ENCODE data around the gene CFAP46. TPM values are rescaled to one million over a fixed set of nuclear protein-coding genes. Genes with fewer than 3 reads are reported as not detected.

Gene CFAP46
- total RNA-seq, 1 donor from 2014 or later: not detected

DNA sequence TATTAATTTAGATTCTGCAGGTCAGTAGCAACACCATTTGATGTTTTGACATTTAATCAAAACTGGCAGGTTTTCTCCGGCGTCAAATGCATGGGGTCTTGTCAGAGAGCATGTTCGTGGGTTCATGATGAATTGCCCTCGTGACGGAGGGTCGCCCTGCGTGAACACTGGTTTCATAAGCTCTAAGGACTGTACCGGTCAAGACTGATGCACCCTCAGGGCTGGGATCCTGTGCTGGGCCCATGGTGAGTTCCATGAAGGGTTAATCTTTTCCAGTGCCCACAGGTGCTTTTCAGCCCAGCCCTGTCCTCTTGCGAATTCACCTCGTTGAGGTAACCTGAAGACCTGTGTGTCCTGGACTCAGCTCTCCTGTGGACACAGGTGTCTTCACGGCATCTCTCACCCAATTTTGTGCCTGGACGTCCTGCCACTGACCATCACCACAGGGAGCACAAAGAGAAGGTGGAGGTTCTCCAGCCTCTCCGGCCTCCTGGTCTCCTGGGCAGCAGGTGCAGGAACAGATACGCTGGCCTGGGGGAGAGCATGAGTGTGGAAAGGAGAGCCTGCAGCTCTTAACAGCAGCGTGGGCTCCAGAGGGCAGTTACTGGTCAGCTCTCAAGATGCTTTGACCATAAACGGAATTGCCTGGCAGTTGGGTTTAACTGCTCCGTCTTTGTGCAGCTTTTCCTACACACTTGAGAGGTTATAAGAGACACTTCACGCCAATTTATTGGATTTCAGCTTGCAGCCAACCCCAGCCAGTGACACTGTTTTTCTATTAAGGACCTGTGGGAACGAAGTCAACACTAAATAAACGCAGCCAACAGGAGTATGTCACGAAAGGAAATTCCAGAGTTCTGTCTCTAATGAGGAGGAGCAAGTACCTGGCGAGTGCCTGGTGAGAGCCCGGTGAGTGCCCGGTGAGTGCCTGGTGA lies 37.4 kb upstream of the CFAP46 start:
- intact Hi-C loops (cut with micrococcal nuclease): no loop called here

DNA sequence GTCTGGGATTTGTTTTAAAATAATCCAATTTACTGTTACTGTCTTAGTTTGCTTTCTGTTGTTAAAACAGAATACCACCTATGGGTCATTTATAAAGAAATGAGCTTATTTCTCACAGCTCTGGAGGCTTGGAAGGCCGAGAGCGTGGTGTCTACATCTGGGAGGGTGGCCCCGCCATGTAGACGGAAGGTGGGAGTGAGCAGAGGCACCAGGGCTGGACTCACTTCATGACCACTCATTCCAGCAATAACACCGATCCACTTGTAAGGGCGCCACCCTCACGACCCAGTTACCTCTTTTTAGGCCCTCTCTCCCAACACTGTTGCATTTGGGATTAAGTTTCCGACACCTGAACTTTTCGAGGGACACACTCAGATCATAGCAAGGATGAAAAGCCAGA lies 36.2 kb upstream of the CFAP46 start:
- intact Hi-C loops (cut with micrococcal nuclease): no loop called here

DNA sequence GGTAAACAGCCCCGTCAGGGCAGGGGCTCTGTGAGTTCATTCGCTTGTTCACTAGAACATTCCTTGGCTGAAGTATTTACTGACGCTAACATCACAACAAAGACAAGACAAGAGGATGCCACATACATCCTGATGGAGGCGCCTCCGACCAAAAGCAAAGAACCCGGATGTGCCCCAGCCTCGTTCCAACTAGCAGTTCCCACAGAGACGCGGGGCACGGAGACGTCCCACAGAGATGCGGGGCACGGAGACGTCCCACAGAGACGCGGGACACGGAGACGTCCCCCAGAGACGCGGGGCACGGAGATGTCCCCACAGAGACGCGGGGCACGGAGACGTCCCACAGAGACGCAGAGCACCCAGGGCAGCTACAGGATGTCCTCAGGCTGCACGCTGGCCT lies 35.4 kb upstream of the CFAP46 start:
- intact Hi-C loops (cut with micrococcal nuclease): no loop called here

DNA sequence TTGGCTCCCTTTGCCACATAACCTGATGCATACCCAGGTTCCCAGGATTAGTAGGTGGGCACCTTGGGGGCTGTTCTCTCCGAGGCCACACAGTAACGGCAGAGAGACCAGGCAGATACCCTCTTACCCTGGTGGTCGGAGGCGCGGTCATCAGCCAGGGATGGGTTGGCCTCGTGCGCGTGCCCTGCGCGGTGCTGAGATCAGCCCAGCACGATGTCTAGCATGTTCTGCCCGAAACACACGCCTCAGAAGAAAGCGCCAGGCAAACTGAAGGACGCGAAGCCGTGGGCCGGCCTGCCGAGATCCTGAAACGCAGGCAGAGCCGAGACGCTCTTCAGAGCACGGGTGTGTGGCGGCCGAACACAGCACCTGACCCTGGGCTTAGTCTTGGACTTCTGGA lies 34.7 kb upstream of the CFAP46 start:
- intact Hi-C loops (cut with micrococcal nuclease): no loop called here

DNA sequence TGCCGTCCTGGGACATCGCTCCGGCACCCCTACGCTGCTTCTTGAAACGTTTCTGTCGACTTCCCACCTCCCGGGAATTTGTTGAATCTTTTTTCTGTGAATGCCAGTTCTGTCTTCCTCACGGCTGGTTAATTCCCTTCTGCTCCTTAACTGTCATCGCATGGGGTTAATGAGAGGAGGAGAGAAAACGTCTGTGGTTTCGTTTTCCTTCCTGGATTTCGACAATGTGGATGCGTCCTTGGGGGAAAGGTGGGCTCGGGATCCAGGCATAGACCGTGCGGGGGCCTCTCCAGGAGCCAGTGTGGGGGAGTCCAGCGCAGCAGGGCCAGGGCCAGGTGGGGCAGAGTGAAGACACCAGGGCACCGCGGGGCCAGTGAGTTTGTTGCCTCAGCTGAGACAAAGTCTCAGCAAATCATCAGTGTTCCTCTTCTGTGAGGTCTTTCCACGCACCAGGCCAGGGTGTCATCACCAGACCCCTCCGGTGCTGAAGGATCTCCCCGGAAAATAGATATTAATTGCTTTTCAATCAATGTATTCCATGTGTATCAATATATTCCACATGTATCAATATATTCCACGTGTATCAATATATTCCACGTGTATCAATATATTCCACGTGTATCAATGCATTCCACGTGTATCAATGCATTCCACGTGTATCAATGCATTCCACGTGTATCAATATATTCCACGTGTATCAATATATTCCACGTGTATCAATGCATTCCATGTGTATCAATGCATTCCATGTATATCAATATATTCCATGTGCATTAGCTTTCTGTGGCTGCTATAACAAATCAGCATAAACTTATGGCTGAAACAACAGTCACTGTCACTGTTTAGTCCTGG lies 33.7 kb upstream of the CFAP46 start:
- intact Hi-C loops (cut with micrococcal nuclease): no loop called here

DNA sequence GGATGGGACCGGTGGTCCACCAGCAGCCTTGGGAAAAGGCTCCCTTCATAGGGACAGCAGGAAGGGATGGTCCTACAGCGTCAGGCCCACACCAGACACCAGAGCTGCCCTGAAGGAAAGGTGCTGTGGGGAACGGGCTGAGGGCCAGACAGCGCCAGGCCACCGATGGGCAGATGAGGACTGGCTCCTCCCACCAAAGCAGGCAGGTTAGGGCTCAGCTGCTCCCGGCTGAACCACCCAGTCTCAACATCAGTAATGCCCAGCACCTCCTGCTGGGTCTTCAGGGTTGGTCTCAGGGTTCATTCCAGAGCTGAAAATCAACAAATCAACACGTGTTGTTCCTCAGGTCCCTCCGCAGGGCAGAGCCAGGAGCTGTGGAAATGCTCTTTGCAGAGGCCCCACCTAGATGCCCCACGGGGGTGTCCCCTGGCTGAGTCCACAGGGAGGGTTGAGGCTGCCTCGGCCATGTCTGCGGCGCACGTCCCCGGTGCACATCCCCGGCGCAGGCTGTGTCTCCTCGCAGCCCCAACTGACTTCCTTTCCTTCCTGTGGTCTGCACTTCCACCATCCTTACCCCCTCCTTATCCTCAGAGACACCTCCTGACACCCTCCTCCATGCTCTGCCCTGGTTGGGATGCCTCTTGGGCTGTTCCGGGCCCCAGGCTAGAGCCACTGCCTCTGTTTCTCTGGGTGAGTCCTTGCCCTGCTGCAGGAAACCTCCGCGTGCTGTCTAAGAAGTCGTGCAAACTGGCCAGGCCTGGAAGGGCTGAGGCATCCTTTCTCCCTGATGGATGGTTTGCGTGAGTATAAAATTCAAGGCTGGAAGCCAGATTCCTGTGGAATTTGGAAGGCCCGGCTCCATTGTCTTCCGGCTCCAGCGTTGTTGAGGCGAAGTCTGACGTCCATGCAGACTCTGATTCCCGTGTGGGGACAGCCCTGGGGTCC lies 32.8 kb upstream of the CFAP46 start:
- intact Hi-C loops (cut with micrococcal nuclease): no loop called here

DNA sequence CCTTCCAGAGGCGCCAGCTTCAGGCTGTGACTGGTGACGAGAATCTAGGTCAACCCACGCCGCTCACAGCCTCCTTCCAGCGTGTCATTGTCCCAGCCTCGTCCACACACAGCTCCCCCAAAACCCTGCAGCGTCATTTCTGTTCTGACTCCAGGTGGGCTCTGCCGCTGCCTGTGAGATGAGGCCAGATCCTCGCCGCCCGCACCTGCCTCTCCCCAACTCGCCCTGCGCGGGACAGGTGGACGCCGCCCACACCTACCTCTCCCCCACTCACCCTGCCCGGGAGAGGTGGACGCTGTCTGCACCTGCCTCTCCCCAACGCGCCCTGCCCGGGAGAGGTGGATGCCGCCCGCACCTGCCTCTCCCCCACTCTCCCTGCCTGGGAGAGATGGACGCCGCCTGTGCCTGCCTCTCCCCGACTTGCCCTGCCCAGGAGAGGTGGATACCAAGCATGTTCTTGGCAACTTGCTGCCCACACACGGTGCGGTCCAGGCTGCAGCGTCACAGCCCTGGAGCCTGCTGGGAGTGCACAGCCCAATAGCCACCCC lies 32.0 kb upstream of the CFAP46 start:
- intact Hi-C loops (cut with micrococcal nuclease): no loop called here

DNA sequence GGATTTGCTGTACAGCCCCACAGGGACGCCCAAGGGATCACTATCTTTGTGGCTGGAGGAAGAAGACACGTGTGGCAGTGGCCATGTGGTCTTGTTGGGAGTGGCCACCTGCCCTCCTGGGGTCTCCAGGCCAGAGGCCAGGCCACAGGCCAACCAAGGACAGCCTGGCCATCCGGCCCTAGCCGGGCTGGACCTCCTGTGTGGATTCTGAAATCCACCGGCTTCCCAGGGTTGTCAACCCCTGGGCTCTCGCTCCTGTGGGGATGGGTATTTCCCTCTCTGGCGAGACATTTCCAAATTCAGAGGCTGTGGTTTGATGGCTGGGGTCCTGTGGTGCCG lies 31.5 kb upstream of the CFAP46 start:
- intact Hi-C loops (cut with micrococcal nuclease): no loop called here

DNA sequence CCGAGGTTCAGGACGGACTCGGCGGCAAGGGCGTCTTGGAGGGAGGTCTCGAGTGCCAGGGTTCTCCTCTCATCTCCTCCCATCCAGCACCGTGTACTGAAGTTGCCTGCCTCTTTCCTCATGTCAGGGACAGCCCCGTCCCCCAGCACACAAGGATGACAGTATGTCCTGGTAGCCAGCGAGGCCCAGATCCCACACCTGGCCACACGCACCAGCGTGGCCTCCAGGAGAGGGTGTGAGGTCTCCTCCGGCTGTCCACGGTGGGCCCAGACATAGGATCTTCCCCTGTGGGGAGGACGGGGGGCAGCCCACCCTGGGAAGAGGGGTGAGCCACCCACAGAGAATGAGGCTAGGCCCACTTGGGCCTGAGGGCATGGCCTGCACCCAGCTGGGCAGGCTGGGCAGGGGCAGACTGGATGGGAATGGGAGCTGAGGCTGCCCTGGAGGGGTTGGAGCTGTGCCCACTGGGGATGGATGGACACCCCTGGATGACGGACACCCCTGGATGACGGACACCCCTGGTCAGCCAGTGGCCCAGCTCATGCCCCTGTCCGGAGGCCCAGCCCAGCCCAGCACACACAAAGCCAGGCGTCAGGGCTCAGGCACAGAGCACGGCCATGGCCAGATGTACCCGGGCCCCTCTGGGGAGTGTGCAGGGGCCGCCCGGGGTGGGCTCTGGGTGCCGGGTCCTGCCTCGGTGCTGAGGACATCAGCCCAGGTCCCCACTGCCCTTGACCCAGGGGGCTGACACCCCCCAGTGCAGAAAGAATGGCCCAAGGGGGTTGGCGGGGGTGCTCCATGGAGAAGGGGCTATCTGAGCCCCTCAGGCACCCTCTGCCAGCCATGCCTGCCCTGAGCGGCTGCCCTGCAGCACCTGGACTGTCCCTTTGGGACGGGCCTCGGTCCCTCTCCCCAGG lies 30.9 kb upstream of the CFAP46 start:
- intact Hi-C loops (cut with micrococcal nuclease): no loop called here

DNA sequence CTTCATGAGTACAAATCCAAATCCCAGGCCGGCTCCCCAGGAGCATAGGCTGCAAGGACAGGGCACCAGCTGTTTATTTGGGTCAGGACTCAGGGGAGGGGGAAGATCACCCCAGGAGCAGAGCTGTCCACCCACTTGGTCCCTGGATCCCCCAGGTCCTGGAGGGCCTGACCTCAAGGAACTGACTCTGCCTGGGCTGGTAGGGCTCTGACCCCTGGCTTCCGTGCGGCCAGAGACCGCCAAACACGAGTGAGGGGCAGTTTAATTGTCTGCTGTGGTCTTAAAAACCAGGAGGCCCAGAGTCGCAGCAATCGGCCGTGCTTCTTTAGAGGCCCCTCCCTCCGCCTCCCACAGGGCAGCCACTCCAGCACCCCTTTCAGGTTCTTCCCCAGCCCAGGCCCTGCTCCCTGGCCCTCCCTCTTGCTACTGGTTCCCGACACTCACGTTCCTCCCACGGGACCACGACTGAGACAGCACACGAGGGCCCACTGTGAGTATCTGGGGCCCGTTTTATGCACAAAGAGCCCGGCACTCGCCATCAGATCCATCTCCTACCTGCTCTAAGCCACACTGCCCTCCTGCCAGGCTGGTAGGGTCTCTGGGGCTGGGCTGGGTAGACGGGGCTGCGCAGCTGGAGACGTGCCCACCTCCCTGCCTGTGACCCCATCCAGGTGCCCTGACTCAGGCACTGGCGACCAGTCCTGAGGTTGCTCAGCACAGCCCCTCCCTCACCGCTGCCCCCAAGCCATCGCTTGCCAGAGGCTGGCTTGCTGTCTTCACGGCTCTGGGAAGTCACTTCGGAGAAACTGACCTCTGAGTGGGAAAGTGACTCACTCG lies 30.0 kb upstream of the CFAP46 start:
- intact Hi-C loops (cut with micrococcal nuclease): no loop called here

DNA sequence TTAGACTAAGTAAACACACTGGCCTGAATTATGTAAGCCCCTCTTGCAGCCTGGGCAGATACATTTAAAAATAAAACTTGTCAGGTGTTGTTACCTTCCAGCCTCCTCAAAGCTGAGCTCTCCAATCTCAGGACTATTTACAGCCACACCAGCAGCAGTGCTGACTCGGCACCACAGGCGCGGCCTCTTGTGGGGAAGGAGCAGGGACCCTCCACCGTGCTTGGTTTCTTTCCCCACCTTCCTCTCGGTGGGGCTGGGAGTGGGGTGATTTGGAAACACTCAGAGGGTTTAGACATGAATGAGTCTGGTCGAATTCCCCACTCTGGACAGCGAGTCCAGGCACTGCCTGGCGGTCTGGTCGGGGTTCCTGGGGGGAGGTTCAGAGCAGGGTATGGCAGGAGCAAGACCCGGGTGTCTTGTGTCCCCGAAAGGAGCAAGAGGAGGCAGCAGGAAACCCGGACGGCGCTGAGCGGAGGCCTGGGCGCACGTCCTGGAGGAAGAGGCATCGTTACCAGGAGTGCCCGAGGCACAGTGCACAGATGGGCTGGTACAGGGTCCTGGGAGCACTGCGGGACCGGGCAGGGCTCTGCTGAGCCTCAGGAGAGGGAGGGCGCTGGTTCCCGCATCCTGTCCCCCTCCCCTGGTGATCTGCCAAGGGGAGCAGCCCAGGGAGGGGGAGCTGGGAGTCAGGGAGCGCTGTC lies 29.2 kb upstream of the CFAP46 start:
- intact Hi-C loops (cut with micrococcal nuclease): no loop called here

DNA sequence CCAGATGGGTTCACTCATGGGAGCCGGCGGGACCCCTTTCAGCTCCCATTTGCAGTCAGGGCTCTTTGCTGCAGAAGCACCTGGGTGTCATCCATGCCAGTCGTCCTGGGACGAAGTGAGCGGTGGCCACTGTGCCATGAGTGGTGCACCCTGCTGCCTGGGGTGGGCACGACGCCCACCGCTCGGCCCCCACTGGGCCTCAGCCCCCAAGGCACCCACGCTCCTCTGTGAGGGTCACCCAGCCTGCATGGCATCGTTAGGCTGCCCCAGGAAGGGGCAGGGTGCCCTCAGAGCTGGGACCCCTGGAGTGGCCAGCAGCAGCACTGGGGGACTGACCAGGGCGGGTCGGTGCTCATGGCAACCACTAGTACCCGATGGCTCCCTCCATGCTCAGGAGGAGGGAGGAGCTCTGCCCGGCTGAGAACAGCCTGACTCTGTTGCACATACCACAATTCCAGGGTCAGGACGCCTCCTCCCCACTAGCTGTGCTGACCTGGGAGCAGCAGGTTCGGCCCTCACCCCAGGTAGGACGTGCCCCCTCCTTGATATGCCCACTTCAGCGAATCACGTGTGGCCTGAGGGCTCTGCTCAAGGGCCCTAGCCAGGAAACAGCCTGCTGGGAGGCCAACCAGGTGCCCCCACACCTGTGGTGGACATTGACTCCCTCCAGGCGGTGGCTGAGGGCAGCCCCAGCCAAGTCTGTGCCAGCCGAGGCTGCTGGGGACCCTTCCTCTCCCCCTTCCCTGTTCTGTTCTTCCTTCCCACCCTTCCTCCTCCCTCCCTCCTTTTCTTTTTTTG lies 28.5 kb upstream of the CFAP46 start:
- intact Hi-C loops (cut with micrococcal nuclease): no loop called here

DNA sequence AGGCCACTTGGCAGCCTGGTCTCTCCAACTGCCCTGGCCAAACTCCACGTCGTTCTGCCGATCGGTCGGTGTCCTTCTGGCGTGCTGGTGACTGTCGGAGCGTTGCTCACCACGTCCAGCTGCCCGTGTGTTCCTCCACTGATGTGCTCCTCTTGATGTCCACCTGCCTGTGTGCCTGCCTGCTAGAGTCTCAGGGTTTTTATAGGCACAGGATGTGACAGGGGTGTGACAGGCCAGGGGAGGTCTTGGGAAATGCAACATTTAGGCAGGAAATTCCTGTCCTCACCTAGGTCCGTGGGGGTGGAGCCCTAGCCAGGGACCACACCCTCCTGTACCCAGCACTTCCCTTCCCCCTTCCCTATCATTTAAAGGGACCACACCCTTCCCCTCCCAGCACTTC lies 25.2 kb upstream of the CFAP46 start:
- intact Hi-C loops (cut with micrococcal nuclease): loop anchor here (10.0 kb wide), 1 partner anchor 307 kb away; the partner anchor contains the start of gene ADAM8

DNA sequence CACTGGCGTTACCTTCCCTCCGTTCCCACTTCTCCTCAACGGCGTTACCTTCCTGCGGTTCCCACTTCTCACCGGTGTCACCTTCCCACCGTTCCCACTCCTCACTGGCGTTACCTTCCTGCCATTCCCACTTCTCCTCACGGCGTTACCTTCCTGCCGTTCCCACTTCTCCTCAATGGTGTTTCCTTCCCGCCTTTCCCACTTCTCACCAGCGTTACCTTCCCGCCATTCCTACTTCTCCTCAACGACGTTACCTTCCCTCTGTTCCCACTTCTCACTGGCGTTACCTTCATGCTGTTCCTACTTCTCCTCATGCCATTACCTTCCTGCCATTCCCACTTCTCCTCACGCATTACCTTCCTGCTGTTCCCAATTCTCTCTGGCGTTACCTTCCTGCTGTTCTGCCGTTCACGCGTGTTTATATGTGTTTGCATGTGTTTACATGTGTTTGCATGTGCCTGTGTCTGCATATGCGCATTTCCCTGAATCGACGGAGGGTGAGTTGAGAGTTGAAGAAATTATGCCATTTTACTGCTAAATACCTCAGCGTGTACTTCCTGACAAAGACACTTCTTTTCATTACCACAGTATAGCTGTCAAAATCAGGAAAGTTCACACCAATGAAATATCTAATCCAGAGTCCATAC lies 23.2 kb upstream of the CFAP46 start:
- intact Hi-C loops (cut with micrococcal nuclease): loop anchor here (10.0 kb wide), 1 partner anchor 309 kb away; the partner anchor contains the start of gene ADAM8

DNA sequence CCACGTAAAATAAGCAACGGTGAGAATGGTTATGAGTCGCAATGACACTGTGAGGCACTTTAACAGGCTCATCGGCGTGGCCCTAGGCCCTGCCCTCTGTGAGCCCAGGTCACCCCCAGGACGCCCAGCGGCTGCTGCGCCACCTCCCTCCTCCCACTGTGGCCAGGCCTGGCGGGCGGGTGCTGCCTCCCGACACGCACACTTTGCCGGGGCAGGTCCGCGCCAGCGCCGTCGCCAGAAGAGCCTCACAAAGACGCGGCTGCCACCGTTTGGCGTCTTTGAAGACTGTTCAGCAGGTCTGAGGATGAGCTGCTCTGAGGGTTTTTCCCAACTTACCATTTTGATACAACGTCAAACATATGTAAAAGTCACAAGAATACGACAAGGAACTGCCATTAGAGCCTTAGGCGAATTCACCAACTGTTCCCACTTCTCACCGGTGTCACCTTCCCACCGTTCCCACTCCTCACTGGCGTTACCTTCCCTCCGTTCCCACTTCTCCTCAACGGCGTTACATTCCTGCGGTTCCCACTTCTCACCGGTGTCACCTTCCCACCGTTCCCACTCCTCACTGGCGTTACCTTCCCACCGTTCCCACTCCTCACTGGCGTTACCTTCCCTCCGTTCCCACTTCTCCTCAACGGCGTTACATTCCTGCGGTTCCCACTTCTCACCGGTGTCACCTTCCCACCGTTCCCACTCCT lies 22.5 kb upstream of the CFAP46 start:
- intact Hi-C loops (cut with micrococcal nuclease): loop anchor here (10.0 kb wide), 1 partner anchor 310 kb away; the partner anchor contains the start of gene ADAM8

DNA sequence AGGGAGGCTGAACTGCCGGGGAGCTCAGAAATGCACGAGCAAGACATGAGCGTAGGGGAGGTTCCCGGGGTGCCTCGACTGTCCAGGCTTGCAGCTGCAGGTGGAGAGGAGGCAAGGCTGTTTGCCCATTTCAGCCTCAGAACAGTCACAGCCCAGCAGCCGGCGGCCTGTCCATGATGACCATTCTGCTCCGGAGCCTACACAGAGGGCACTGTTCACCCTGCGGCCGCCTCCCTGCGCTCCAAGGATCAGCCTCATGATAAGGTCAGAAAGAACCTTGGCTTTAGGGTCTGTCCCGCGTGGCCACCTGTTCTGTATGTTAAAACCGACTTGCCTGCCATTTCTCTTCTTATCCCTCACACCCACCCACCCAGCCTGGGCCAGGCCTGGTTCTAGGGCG lies 21.9 kb upstream of the CFAP46 start:
- intact Hi-C loops (cut with micrococcal nuclease): loop anchor here (10.0 kb wide), 1 partner anchor 311 kb away; the partner anchor contains the start of gene ADAM8

Data from T-helper 1 cell treated with Interleukin-12 subunit alpha and Interleukin-12 subunit beta and Interleukin-4 antibody, amounts not matched to agents 30 ng/mL and 1 ng/mL, for 36 hours (primary cell).